Fibroblast of pulmonary artery (primary cell): ENCODE measurements around the gene ZNF154.

Source experiments
- DNase-seq: peaks from one replicate; pipeline ENCODE4 v3.0.0-alpha.2; 2010; ENCODE audit warnings: low read depth
- H3K4me3 ChIP-seq: replicated peaks from 2 replicates; pipeline ENCODE4 v1.5.1; 2011; ENCODE audit warnings: low read depth, mild to moderate bottlenecking, control low read depth, low read length, moderate library complexity
- CTCF ChIP-seq: IDR thresholded peaks from 2 replicates; pipeline ENCODE4 v1.5.1; 2011; ENCODE audit warnings: mild to moderate bottlenecking, control low read depth, low read length, inconsistent platforms; ENCODE audit errors: missing control alignments

Gene ZNF154

GRCh38 chr19:57648331-57649003 lies 60.5 kb downstream of the ZNF154 start:
- TF ChIP-seq CTCF = no peak
- H3K4me3 ChIP-seq = no peak overlapping the region
- no peak for DNase-seq
